ENCODE results near the gene SPATA22. TPM values are rescaled to one million over a fixed set of nuclear protein-coding genes. Genes with fewer than 3 reads are reported as not detected.

SPATA22 gene
- total and polyA plus RNA-seq, 12 donors: 0.13 to 3.8 (median 1.00) TPM; not detected in 4

GRCh38 chr17:3507071-3507470 is 35.5 kb upstream of the SPATA22 start:
- Histone ChIP-seq H3K27me3 (no peaks in the 10 kb centered on the region), H3K9me3 (replicated peaks in 1 of 3) (no peaks in the 10 kb centered on the region), H3K36me3 (replicated peaks in 1 of 2) (no peaks in the 10 kb centered on the region), H3K4me3 (no peak overlapping the region), H3K27ac (no peak overlapping the region), H3K4me1 (replicated peaks in 1 of 2) (no peaks in the 10 kb centered on the region)
- 64 to 86% (median 69%) methylated on average over 1 of the region's 1 CpG for WGBS, 4 donors
- intact Hi-C loops (cut with DNase I): no loop called here
- DNase-seq: no peak
- TF ChIP-seq POLR2A (IDR thresholded peaks at IDR 0.05): no peak
- no peak for TF ChIP-seq CTCF (IDR thresholded peaks at IDR 0.05)

GRCh38 chr17:3506054-3506453 is 34.4 kb upstream of the SPATA22 start:
- no peak for DNase-seq
- 83 to 95% (median 86%) methylated on average over 2 of the region's 2 CpGs for WGBS, 4 donors

GRCh38 chr17:3505008-3505407 is 33.4 kb upstream of the SPATA22 start:
- no peaks in the 10 kb centered on the region for H3K27me3 ChIP-seq
- H3K4me3 ChIP-seq: no peak overlapping the region
- H3K4me1 ChIP-seq (replicated peaks in 1 of 2): no peaks in the 10 kb centered on the region
- WGBS, 4 donors: 88 to 91% (median 90%) methylated on average over 7 of the region's 7 CpGs
- intact Hi-C loops (cut with DNase I): no loop called here
- DNase-seq: no peak
- no peak overlapping the region for H3K27ac ChIP-seq
- H3K9me3 ChIP-seq (replicated peaks in 1 of 3): no peaks in the 10 kb centered on the region
- TF ChIP-seq POLR2A (IDR thresholded peaks at IDR 0.05) (no peak), CTCF (IDR thresholded peaks at IDR 0.05) (no peak)
- H3K36me3 ChIP-seq (replicated peaks in 1 of 2): no peaks in the 10 kb centered on the region

More at GRCh38 chr17:3506054-3506453, 34.4 kb upstream of the SPATA22 start:
- TF ChIP-seq POLR2A (IDR thresholded peaks at IDR 0.05) (no peak), CTCF (IDR thresholded peaks at IDR 0.05) (no peak)
- H3K4me3 ChIP-seq: no peak overlapping the region
- H3K27me3 ChIP-seq: no peaks in the 10 kb centered on the region
- intact Hi-C loops (cut with DNase I): no loop called here
- H3K4me1 ChIP-seq (replicated peaks in 1 of 2): no peaks in the 10 kb centered on the region
- H3K27ac ChIP-seq: no peak overlapping the region
- H3K9me3 ChIP-seq (replicated peaks in 1 of 3): no peaks in the 10 kb centered on the region
- H3K36me3 ChIP-seq (replicated peaks in 1 of 2): no peaks in the 10 kb centered on the region

- Histone ChIP-seq H3K36me3 (replicated peaks in 1 of 2) (no peaks in the 10 kb centered on the region), H3K9me3 (replicated peaks in 1 of 3) (no peaks in the 10 kb centered on the region), H3K4me1 (replicated peaks in 1 of 2) (no peaks in the 10 kb centered on the region), H3K27me3 (no peaks in the 10 kb centered on the region), H3K4me3 (no peak overlapping the region), H3K27ac (no peak overlapping the region)
- WGBS, 4 donors: 28 to 61% (median 44%) methylated on average over 1 of the region's 1 CpG
- intact Hi-C loops (cut with DNase I): no loop called here
- TF ChIP-seq CTCF (IDR thresholded peaks at IDR 0.05): no peak
- TF ChIP-seq POLR2A (IDR thresholded peaks at IDR 0.05): no peak
- no peak for DNase-seq
Observed at GRCh38 chr17:3503285-3503684, 31.7 kb upstream of the SPATA22 start.

Data from adrenal gland (tissue), 12 donors.